Measurements from ENCODE around the gene DAGLA. TPM values are rescaled to one million over a fixed set of nuclear protein-coding genes. Genes with fewer than 3 reads are reported as not detected.
A peak's percentile ranks its signal among the peaks of the same experiment; 100 is the strongest.

The DAGLA gene
- total and polyA plus RNA-seq, 2 of the 13 experiments (the other 11 are each of a cell fraction or from before 2014, with no cell fraction given) = 2.6 to 3.9 TPM

DNA sequence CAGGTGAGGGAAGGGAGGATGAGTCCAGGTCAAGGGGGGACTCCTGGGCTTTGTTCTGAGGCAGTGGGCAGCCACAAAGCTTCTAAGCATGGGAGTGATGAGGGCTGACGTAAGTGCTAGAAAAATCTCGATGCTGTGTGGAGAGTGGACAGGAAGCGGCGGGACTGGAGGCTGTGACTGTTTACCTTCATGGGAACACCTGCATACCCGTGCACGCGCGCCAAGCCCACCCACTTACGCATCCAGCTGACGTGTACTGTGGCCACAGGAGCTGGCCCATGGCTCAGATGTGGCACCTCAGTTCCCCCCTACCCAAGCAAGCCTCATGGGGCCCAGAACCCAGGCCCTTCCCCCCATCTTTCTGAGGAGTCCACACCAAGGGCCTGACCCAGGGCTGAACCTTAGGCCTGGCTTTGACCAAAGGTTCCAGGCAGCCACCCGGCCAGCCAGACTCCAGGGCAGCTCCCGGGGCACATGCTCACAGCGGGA, 86.2 kb downstream of the DAGLA start (continued):
- TF ChIP-seq, protein P1, sequence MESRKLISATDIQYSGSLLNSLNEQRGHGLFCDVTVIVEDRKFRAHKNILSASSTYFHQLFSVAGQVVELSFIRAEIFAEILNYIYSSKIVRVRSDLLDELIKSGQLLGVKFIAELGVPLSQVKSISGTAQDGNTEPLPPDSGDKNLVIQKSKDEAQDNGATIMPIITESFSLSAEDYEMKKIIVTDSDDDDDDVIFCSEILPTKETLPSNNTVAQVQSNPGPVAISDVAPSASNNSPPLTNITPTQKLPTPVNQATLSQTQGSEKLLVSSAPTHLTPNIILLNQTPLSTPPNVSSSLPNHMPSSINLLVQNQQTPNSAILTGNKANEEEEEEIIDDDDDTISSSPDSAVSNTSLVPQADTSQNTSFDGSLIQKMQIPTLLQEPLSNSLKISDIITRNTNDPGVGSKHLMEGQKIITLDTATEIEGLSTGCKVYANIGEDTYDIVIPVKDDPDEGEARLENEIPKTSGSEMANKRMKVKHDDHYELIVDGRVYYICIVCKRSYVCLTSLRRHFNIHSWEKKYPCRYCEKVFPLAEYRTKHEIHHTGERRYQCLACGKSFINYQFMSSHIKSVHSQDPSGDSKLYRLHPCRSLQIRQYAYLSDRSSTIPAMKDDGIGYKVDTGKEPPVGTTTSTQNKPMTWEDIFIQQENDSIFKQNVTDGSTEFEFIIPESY (CRISPR knock-in tag; IDR thresholded peaks at IDR 0.05) = peak; percentile 60
- no peak for TF ChIP-seq ZNF546 (CRISPR knock-in tag; conservative IDR thresholded peaks at IDR 0.05)

DNA sequence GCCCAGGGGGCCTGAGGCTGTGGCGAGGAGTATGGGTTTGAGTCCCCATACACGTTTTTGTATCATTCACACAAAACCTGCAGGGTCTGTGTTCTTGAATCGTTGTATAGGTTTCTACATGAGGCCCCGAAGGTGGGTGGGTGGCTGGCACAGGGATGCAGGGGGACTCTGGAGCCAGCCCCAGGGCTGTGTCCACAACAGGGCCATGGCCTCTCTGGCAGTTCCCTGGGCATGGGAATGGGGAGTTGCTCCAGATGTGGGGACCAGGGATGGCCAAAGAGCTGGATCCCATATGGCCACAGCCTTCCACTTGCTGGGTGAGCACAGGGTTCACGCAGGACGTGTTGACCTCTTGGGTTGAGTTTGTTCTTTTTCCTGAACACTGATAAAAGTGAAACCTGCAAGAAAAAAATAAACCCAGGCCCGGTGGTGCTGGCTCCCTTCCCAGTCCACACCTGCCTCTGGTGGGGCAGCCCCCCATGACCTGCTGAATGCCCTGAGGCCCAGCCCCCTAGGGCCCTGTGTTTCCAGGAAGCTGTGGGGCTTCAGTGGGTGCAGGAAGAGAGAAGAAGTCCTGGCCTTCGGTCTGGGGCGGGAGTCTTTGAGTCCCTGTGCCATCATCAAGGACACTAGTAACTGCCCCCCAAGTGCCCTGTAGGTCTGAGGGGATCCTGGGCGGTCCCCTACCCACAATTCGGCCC, 88.3 kb downstream of the DAGLA start:
- Histone ChIP-seq H4K20me1 (ENCODE audit: insufficient read depth, low read length) (no peaks in the 10 kb centered on the region), H2AFZ (ENCODE audit: low read length) (no peak overlapping the region), H3K9ac (ENCODE audit: insufficient read depth, low read depth, low read length) (peak overlapping the region; percentile 76), H3K27me3 (ENCODE audit: control insufficient read depth in 1 of 2, insufficient read depth in 2 of 2, low read length in 2 of 2) (no peaks in the 10 kb centered on the region; a peak in 1 of 5 replicates), H3K79me2 (ENCODE audit: insufficient read depth, low read length) (no peaks in the 10 kb centered on the region), H3K36me3 (replicated peaks in 1 of 2; ENCODE audit: control insufficient read depth in 1 of 2, insufficient read depth in 2 of 2, low read length in 2 of 2) (peaks cover 0 to 4% of the 10 kb centered on the region in 2 experiments; a peak in 1 of 5 replicates), H3K9me3 (ENCODE audit: low read length) (no peaks in the 10 kb centered on the region), H3K4me3 (replicated peaks in 1 of 3; ENCODE audit: insufficient read depth in 1 of 3, low read depth in 2 of 3, low read length in 3 of 3) (peak overlapping the region; percentile 46 to 66 (median 56); a peak in 5 of 6 replicates), H3K4me2 (ENCODE audit: low read depth, low read length) (peak overlapping the region; percentile 91), H3K27ac (ENCODE audit: extremely low read length, insufficient read depth, low read length) (peak overlapping the region; percentile 91), H3K4me1 (ENCODE audit: insufficient read depth, low read length) (peaks cover 81% of the 10 kb centered on the region)
- BruUV-seq (replicated peaks) = no TSS peak
- no peak for DNase-seq (ENCODE audit: low spot score)
- ChIA-PET CTCF (ENCODE audit: low intra/inter-chr PET ratio, low total read pairs) (interaction anchor here (1.5 to 2.7 kb wide), 3 partner anchors 13 to 20 kb away, joined by 8 to 47 read pairs (median 25); partner anchors contain the start of gene MYRF), POLR2A (interaction anchor here (1.0 to 5.5 kb wide), 7 partner anchors 9 to 181 kb away, joined by 3 to 92 read pairs (median 11); partner anchors contain the start of genes FEN1 and TMEM258)
- in situ Hi-C loops (cut with HindIII; ENCODE audit: extremely low pct_ligation_motif_present, low pct_unique_long_range_greater_than_20kb) (no loop called here), intact Hi-C loops (cut with micrococcal nuclease; ENCODE audit: unreplicated experiment) (loop anchor here (2.0 kb wide), 1 partner anchor 20 kb away; no protein-coding TSS in a partner anchor)
- peak; percentile 1; the same call in 2 of the 3 replicates for ATAC-seq
- no peak for FAIRE-seq
- 29% methylated on average over 5 of the region's 11 CpGs for WGBS (ENCODE audit: low lambda C conversion rate)
- TF ChIP-seq, protein P2, sequence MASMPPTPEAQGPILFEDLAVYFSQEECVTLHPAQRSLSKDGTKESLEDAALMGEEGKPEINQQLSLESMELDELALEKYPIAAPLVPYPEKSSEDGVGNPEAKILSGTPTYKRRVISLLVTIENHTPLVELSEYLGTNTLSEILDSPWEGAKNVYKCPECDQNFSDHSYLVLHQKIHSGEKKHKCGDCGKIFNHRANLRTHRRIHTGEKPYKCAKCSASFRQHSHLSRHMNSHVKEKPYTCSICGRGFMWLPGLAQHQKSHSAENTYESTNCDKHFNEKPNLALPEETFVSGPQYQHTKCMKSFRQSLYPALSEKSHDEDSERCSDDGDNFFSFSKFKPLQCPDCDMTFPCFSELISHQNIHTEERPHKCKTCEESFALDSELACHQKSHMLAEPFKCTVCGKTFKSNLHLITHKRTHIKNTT (CRISPR knock-in tag; IDR thresholded peaks at IDR 0.05) = no peak
- TF ChIP-seq, protein P3, sequence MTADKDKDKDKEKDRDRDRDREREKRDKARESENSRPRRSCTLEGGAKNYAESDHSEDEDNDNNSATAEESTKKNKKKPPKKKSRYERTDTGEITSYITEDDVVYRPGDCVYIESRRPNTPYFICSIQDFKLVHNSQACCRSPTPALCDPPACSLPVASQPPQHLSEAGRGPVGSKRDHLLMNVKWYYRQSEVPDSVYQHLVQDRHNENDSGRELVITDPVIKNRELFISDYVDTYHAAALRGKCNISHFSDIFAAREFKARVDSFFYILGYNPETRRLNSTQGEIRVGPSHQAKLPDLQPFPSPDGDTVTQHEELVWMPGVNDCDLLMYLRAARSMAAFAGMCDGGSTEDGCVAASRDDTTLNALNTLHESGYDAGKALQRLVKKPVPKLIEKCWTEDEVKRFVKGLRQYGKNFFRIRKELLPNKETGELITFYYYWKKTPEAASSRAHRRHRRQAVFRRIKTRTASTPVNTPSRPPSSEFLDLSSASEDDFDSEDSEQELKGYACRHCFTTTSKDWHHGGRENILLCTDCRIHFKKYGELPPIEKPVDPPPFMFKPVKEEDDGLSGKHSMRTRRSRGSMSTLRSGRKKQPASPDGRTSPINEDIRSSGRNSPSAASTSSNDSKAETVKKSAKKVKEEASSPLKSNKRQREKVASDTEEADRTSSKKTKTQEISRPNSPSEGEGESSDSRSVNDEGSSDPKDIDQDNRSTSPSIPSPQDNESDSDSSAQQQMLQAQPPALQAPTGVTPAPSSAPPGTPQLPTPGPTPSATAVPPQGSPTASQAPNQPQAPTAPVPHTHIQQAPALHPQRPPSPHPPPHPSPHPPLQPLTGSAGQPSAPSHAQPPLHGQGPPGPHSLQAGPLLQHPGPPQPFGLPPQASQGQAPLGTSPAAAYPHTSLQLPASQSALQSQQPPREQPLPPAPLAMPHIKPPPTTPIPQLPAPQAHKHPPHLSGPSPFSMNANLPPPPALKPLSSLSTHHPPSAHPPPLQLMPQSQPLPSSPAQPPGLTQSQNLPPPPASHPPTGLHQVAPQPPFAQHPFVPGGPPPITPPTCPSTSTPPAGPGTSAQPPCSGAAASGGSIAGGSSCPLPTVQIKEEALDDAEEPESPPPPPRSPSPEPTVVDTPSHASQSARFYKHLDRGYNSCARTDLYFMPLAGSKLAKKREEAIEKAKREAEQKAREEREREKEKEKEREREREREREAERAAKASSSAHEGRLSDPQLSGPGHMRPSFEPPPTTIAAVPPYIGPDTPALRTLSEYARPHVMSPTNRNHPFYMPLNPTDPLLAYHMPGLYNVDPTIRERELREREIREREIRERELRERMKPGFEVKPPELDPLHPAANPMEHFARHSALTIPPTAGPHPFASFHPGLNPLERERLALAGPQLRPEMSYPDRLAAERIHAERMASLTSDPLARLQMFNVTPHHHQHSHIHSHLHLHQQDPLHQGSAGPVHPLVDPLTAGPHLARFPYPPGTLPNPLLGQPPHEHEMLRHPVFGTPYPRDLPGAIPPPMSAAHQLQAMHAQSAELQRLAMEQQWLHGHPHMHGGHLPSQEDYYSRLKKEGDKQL (CRISPR knock-in tag; IDR thresholded peaks at IDR 0.05; ENCODE audit: low read depth) = no peak
- TF ChIP-seq BHLHE40 (IDR thresholded peaks at IDR 0.05; ENCODE audit: low read length) (no peak), MYC (CRISPR knock-in tag; IDR thresholded peaks at IDR 0.05; ENCODE audit: borderline replicate concordance) (peak; percentile 11; the same call in 1 of the 2 replicates)
